HepG2 (cell line): ENCODE measurements around the gene MYO10. TPM values are rescaled to one million over a fixed set of nuclear protein-coding genes. Genes with fewer than 3 reads are reported as not detected.
A peak's percentile ranks its signal among the peaks of the same experiment; 100 is the strongest.

Source experiments
- ATAC-seq: fragments of 200-7000 bp; cut with Tn5 transposase; 3 replicates; pipeline ENCODE4 v1.9.1; 2020; ENCODE audit warnings: mild to moderate bottlenecking, moderate library complexity
- BruUV-seq: library from RNA; stranded (reverse); fragments of 400-500 nt; replicated peaks from 2 replicates; lab custom pipeline; 2021; lab: Mats Ljungman, UMichigan
- CTCF ChIA-PET: fragments of 300-600 bp; formaldehyde crosslinking; extraction: SDS; loops from one replicate; lab custom pipeline; 2021; ENCODE audit warnings: low total read pairs, inconsistent platforms, low intra/inter-chr PET ratio; lab: Yijun Ruan, JAX
- POLR2A ChIA-PET: fragments of 350-600 bp; sonication (Branson Sonifier 250); formaldehyde crosslinking; loops from one replicate; lab custom pipeline; 2020; ENCODE audit warnings: antibody characterized with exemption, inconsistent platforms; lab: Yijun Ruan, JAX
- DNase-seq: peaks from one replicate; pipeline ENCODE4 v3.0.0-alpha.2; 2015; ENCODE audit warnings: low spot score
- FAIRE-seq: peaks from 3 replicates; lab custom pipeline; 2011; peaks lifted over from hg19 to GRCh38; lab: Jason Lieb, UNC
- H2AFZ ChIP-seq: one replicate; pipeline ENCODE4 v1.6.1; 2011; ENCODE audit warnings: low read length, inconsistent platforms
- H3K27ac ChIP-seq: fragments of 300-600 bp; 3 replicates; pipeline ENCODE4 v1.8.0; 2011; ENCODE audit warnings: mixed run types, mild to moderate bottlenecking, mixed read lengths, low read length, inconsistent platforms; ENCODE audit not compliant: insufficient read depth; ENCODE audit errors: extremely low read length
- H3K27me3 ChIP-seq, 2 experiments: fragments of 200-600 bp in 1 of 2; 2 replicates in 1 of 2; 3 replicates in 1 of 2; pipeline versions ENCODE4 v1.6.0 to v1.8.0; 2011; ENCODE audit warnings: low read length in 2 of 2, mild to moderate bottlenecking in 2 of 2, moderate library complexity in 2 of 2, inconsistent platforms in 1 of 2; ENCODE audit not compliant: insufficient read depth in 2 of 2, control insufficient read depth in 1 of 2
- H3K36me3 ChIP-seq, 2 experiments: fragments of 200-600 bp in 1 of 2; replicated peaks in 1 of 2; 2 replicates in 1 of 2; 3 replicates in 1 of 2; pipeline versions ENCODE4 v1.5.1 to v1.8.0; 2011; ENCODE audit warnings: low read length in 2 of 2, inconsistent platforms in 1 of 2; ENCODE audit not compliant: insufficient read depth in 2 of 2, control insufficient read depth in 1 of 2
- H3K4me1 ChIP-seq: 2 replicates; pipeline ENCODE4 v1.5.1; 2012; ENCODE audit warnings: low read length, inconsistent platforms; ENCODE audit not compliant: insufficient read depth
- H3K4me2 ChIP-seq: 2 replicates; pipeline ENCODE4 v1.6.0; 2011; ENCODE audit warnings: low read depth, low read length, inconsistent platforms
- H3K4me3 ChIP-seq, 3 experiments: fragments of 200-600 bp in 1 of 3; sonication (generic), shearing (Covaris generic) in 1 of 3; replicated peaks in 1 of 3; 2 replicates each; pipeline ENCODE4 v1.5.1; 2011 to 2016; ENCODE audit warnings: low read length in 3 of 3, inconsistent platforms in 2 of 3, low read depth in 2 of 3, mild to moderate bottlenecking in 2 of 3, control low read depth in 1 of 3, mixed read lengths in 1 of 3; ENCODE audit not compliant: insufficient read depth in 1 of 3
- H3K79me2 ChIP-seq: one replicate; pipeline ENCODE4 v1.6.1; 2011; ENCODE audit warnings: low read length, inconsistent platforms; ENCODE audit not compliant: insufficient read depth
- H3K9ac ChIP-seq: 2 replicates; pipeline ENCODE4 v1.6.0; 2011; ENCODE audit warnings: mild to moderate bottlenecking, low read depth, low read length, inconsistent platforms; ENCODE audit not compliant: insufficient read depth
- H3K9me3 ChIP-seq: 2 replicates; pipeline ENCODE4 v1.5.1; 2012; ENCODE audit warnings: mild to moderate bottlenecking, low read length
- H4K20me1 ChIP-seq: 2 replicates; pipeline ENCODE4 v1.6.0; 2011; ENCODE audit warnings: inconsistent platforms, mild to moderate bottlenecking, low read length, moderate library complexity; ENCODE audit not compliant: insufficient read depth
- ATF7 ChIP-seq, 2 experiments: fragments of 450-650 bp in 1 of 2; sonication (generic) in 1 of 2; formaldehyde crosslinking in 1 of 2; IDR thresholded peaks; 2 replicates each; pipeline versions ENCODE4 v1.4.0 to v1.6.1; 2016 to 2020; ENCODE audit warnings: antibody characterized with exemption in 1 of 2, mild to moderate bottlenecking in 1 of 2, missing genetic modification reagents in 1 of 2
- BRF2 ChIP-seq: sonication (generic); formaldehyde crosslinking; IDR thresholded peaks from 2 replicates; pipeline ENCODE4 v1.8.1; 2022; ENCODE audit warnings: mild to moderate bottlenecking, missing genetic modification reagents
- GATAD2A ChIP-seq: IDR thresholded peaks from 2 replicates; pipeline ENCODE4 v1.6.1; 2016
- NFIB ChIP-seq: sonication (generic); formaldehyde crosslinking; IDR thresholded peaks from 2 replicates; pipeline ENCODE4 v1.9.0; 2021; ENCODE audit warnings: missing genetic modification reagents, mild to moderate bottlenecking, borderline replicate concordance
- NFKB2 ChIP-seq: sonication (generic); formaldehyde crosslinking; IDR thresholded peaks from 2 replicates; pipeline ENCODE4 v1.4.0; 2020; ENCODE audit warnings: missing genetic modification reagents, borderline replicate concordance
- NR2C2 ChIP-seq: sonication (generic); formaldehyde crosslinking; IDR thresholded peaks from 2 replicates; pipeline ENCODE4 v1.4.0; 2020; ENCODE audit warnings: missing genetic modification reagents, mild to moderate bottlenecking, moderate library complexity, borderline replicate concordance
- RARA ChIP-seq: IDR thresholded peaks from 2 replicates; pipeline ENCODE4 v1.6.1; 2016; ENCODE audit warnings: missing genetic modification reagents, missing compliant biosample characterization
- THAP7 ChIP-seq: sonication (generic); formaldehyde crosslinking; IDR thresholded peaks from 2 replicates; pipeline ENCODE4 v1.8.1; 2023; ENCODE audit warnings: mild to moderate bottlenecking, missing genetic modification reagents
- ZBTB38 ChIP-seq: sonication (generic); formaldehyde crosslinking; IDR thresholded peaks from 2 replicates; pipeline ENCODE4 v1.5.1; 2020; ENCODE audit warnings: mild to moderate bottlenecking, missing genetic modification reagents
- ZFY ChIP-seq: sonication (generic); formaldehyde crosslinking; IDR thresholded peaks from 2 replicates; pipeline ENCODE4 v1.4.0; 2020; ENCODE audit warnings: missing genetic modification reagents
- ZNF101 ChIP-seq: sonication (generic); formaldehyde crosslinking; IDR thresholded peaks from 2 replicates; pipeline ENCODE4 v1.4.0; 2020; ENCODE audit warnings: mild to moderate bottlenecking, low read depth, missing genetic modification reagents, borderline replicate concordance
- ZNF317 ChIP-seq: sonication (generic); formaldehyde crosslinking; IDR thresholded peaks from 2 replicates; pipeline ENCODE4 v1.5.0; 2020; ENCODE audit warnings: mild to moderate bottlenecking, missing genetic modification reagents
- ZNF362 ChIP-seq: sonication (generic); formaldehyde crosslinking; IDR thresholded peaks from 2 replicates; pipeline ENCODE4 v1.4.0; 2020; ENCODE audit warnings: missing genetic modification reagents, mild to moderate bottlenecking, borderline replicate concordance
- ZNF619 ChIP-seq: sonication (generic); formaldehyde crosslinking; IDR thresholded peaks from 2 replicates; pipeline ENCODE4 v1.4.0; 2020; ENCODE audit warnings: mild to moderate bottlenecking, missing genetic modification reagents
- WGBS: methylation state at CpG from one replicate; pipeline ENCODE4 v1.1.6; 2017; ENCODE audit warnings: low lambda C conversion rate; 5-methylcytosine and 5-hydroxymethylcytosine counted together
- in situ Hi-C: cut with HindIII; loops from 2 replicates; pipeline ENCODE4 v1.10.0; 2017; ENCODE audit warnings: low pct_unique_long_range_greater_than_20kb; ENCODE audit not compliant: extremely low pct_ligation_motif_present
- intact Hi-C: fragments of 100-400 bp; cut with micrococcal nuclease; formaldehyde crosslinking; loops from one replicate; pipeline ENCODE4 v1.10.0; 2022; ENCODE audit not compliant: unreplicated experiment
- polyA plus RNA-seq, 8 experiments: library from polyadenylated mRNA; depleted of rRNA in 3 of 8; stranded (reverse) in 7 of 8; unstranded in 1 of 8; fragments of >200 nt; fragmentation: Illumina TruSeq in 4 of 8; extraction: Trizol in 4 of 8; gene quantifications; 2 replicates each; pipeline versions ENCODE4 v1.2.1 to v1.2.3, GENCODE V29; 2011 to 2016; ENCODE audit warnings: low read depth in 4 of 8, missing spikeins in 1 of 8, mixed read lengths in 1 of 8; ENCODE audit not compliant: insufficient read depth in 1 of 8
- total RNA-seq, 5 experiments: library from RNA; depleted of rRNA; stranded (reverse); fragments of >200 nt; fragmentation: Illumina TruSeq; extraction: Trizol; gene quantifications; 2 replicates each; pipeline ENCODE4 v1.2.3, GENCODE V29; 2016; ENCODE audit warnings: low read depth in 1 of 5

MYO10 gene
- total and polyA plus RNA-seq, 2 of the 13 experiments (the other 11 are each of a cell fraction or from before 2014, with no cell fraction given) = 4.5 to 14.0 TPM

GRCh38 chr5:16736158-16736995 is 199.7 kb downstream of the MYO10 start (continued):
- TF ChIP-seq THAP7 (CRISPR knock-in tag) (no peak), ATF7 (IDR thresholded peaks at IDR 0.05) (peak; percentile 25; the same call in 1 of the 2 replicates), ATF7 (CRISPR knock-in tag; IDR thresholded peaks at IDR 0.05) (no peak), ZBTB38 (CRISPR knock-in tag) (0 out of 2 replicates have a peak, but pooled peaks have one; percentile 18), BRF2 (no peak), NFKB2 (CRISPR knock-in tag) (no peak), NFIB (CRISPR knock-in tag) (no peak)

- H3K4me1 ChIP-seq = peaks cover 44% of the 10 kb centered on the region
- H3K4me2 ChIP-seq = peak overlapping the region; percentile 91
- peak; percentile 19; the same call in 1 of the 2 replicates for TF ChIP-seq ZFY (CRISPR knock-in tag)
- no peak for TF ChIP-seq ZNF101
- TF ChIP-seq NR2C2 (CRISPR knock-in tag) = peak; percentile 43; the same call in 1 of the 2 replicates
- 0 out of 2 replicates have a peak, but pooled peaks have one; percentile 46 for TF ChIP-seq ZNF317 (CRISPR knock-in tag)
- peak; percentile 36; the same call in 1 of the 2 replicates for TF ChIP-seq GATAD2A
- TF ChIP-seq ZNF362 = peak; percentile 71; the same call in 1 of the 2 replicates
- TF ChIP-seq ZNF619 (CRISPR knock-in tag) = 0 out of 2 replicates have a peak, but pooled peaks have one; percentile 11
- peak; percentile 40 for TF ChIP-seq RARA (CRISPR knock-in tag)
These were observed 200.7 kb downstream of the MYO10 start for GRCh38 chr5:16735101-16736060.

More at GRCh38 chr5:16735101-16736060, 200.7 kb downstream of the MYO10 start:
- Histone ChIP-seq H3K4me3 (peak overlapping the region; percentile 65 to 76 (median 73)), H3K79me2 (peaks cover 56% of the 10 kb centered on the region), H3K27ac (peak overlapping the region; percentile 97), H2AFZ (peak overlapping the region; percentile 30), H3K36me3 (peaks cover 0 to 18% of the 10 kb centered on the region in 2 experiments; a peak in 4 of 5 replicates), H4K20me1 (no peaks in the 10 kb centered on the region), H3K9ac (peak overlapping the region; percentile 86), H3K27me3 (no peaks in the 10 kb centered on the region; a peak in 2 of 5 replicates), H3K9me3 (no peaks in the 10 kb centered on the region)
- intact Hi-C loops = loop anchor here (1.0 to 10.0 kb wide), 3 partner anchors 23 to 271 kb away; partner anchors contain the start of gene ZNF622
- POLR2A ChIA-PET = interaction anchor here (0.7 to 5.1 kb wide), 10 partner anchors 9 to 197 kb away, joined by 3 to 91 read pairs (median 8); no protein-coding TSS in a partner anchor
- no TSS peak for BruUV-seq
- WGBS = 7% methylated on average over 15 of the region's 15 CpGs
- peak; percentile 54 for ATAC-seq
- DNase-seq = peak; percentile 41
- CTCF ChIA-PET = no interaction called here
- in situ Hi-C loops = no loop called here
- peak; percentile 36 for FAIRE-seq
